ENCODE measurements around the gene ANKAR. TPM values are rescaled to one million over a fixed set of nuclear protein-coding genes. Genes with fewer than 3 reads are reported as not detected.
"Not testable (repeated sequence)": the region's sequence is repeated elsewhere in the genome, so short reads cannot be mapped to it uniquely, and the experiment has no call there.

ANKAR gene
- total RNA-seq, 1 experiment from 2014 or later, result 7.1 TPM

DNA sequence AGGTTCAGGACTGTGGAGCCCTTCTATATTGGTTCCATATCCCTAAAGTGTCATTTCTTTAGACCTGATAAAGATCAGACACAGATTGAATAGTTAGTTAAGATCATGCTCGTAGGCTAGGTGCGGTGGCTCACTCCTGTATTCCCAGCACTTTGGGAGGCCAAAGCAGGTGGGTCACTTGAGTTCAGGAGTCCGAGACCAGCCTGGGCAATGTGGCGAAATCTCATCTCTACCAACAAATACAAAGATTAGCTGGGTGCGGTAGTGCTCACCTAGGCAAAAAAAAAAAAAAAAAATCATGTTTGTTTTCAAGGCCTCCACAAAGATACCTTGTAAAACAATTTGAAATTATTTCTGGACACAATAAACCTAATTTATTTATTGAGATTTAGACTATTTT, 4.6 kb upstream of the ANKAR start:
- Histone ChIP-seq H3K4me1 (replicated peaks) (peaks cover 12% of the 10 kb centered on the region), H3K9me3 (replicated peaks) (no peaks in the 10 kb centered on the region), H3K4me3 (no peak overlapping the region), H3K27ac (no peak overlapping the region), H3K36me3 (peaks cover 61% of the 10 kb centered on the region), H3K27me3 (replicated peaks) (no peaks in the 10 kb centered on the region)
- no peak for DNase-seq (ENCODE audit: low read depth in 1 of 2, low spot score in 2 of 2)

DNA sequence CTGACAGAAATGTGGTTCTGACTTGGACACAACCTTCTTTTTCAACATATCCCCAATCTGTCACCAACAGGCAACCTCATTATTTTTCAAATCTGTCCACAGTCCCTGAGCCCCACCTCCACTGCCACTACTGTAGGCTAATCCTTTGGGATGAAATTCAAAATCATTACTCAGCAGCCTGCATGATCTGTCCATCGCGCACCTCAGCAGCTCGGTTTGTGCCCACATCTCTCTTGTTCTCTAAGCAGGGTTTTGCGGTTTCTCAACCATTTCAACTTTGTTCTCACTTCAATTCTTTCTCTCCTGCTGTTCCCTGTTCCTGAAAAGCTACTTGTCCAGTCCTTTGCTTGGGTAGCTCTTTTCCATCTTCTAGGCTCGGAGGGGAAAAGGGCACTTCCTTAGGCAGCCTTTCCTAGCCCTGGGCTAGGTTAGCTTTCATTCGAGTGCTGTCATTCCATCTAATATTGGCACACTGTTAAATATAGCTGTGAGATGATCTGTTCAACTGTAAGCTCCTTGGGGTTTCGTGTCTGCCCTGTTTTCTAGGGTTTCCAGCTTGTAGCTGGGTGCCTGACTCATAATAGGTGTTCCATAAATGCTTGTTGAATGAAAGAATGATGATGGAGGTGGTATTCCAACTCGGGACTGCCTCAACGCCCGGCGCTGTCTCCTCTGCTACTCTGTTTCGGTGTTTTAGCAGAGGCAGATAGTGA, 653 bp upstream of the ANKAR start:
- peaks cover 42% of the 10 kb centered on the region for H3K36me3 ChIP-seq
- DNase-seq (ENCODE audit: low read depth in 1 of 2, low spot score in 2 of 2), result no peak

DNA sequence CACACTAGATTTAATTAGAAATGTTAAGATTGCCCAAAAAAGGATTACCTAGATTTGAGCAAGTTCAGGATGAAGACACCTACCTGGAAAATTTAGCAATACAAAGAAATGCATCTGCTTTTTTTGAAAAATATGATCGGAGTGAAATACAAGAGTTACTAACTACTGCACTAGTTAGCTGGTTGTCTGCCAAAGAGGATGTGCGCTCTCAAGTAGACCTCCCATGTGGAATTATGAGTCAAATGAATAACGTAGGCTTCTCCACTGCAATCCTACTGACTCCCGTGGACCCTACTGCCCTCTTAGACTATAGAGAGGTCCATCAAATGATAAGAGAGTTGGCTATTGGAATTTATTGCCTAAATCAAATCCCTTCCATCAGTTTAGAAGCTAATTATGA, 2.0 kb downstream of the ANKAR start:
- no peaks in the 10 kb centered on the region for H3K27me3 ChIP-seq (replicated peaks)
- H3K4me3 ChIP-seq, result no peak overlapping the region
- H3K9me3 ChIP-seq (replicated peaks), result no peaks in the 10 kb centered on the region
- peaks cover 32% of the 10 kb centered on the region for H3K4me1 ChIP-seq (replicated peaks)
- peak overlapping the region; percentile 51; the same call in 1 of the 2 replicates for H3K27ac ChIP-seq
- H3K36me3 ChIP-seq, result peaks cover 28% of the 10 kb centered on the region
- DNase-seq (ENCODE audit: low read depth in 1 of 2, low spot score in 2 of 2), result peak; percentile 64 to 75

More for the DNA sequence above, 653 bp upstream of the ANKAR start:
- peak overlapping the region; percentile 47 for H3K4me3 ChIP-seq
- H3K4me1 ChIP-seq (replicated peaks), result peaks cover 32% of the 10 kb centered on the region
- peak overlapping the region; percentile 84 for H3K27ac ChIP-seq
- H3K9me3 ChIP-seq (replicated peaks), result no peaks in the 10 kb centered on the region
- no peaks in the 10 kb centered on the region for H3K27me3 ChIP-seq (replicated peaks)

DNA sequence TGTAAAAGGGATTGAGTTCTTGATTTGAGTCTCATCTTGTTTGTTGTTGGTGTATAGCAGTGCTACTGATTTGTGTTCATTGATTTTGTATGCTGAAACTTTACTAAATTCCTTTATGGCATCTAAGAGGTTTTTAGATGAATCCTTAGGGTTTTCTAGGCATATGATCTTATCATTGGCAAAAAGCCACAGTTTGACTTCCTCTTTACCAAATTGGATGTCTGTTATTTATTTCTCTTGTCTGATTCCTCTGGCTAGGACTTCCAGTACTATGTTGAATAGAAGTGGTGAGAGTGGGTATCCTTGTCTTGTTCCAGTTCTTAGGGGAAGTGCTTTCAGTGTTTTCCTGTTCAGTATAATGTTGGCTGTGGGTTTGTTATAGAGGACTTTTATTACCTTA, 4.8 kb downstream of the ANKAR start:
- Histone ChIP-seq H3K9me3 (replicated peaks) (no peaks in the 10 kb centered on the region), H3K27me3 (replicated peaks) (no peaks in the 10 kb centered on the region), H3K36me3 (peaks cover 22% of the 10 kb centered on the region), H3K4me3 (no peak overlapping the region), H3K4me1 (replicated peaks) (peaks cover 31% of the 10 kb centered on the region), H3K27ac (no peak overlapping the region)
- DNase-seq (ENCODE audit: low read depth in 1 of 2, low spot score in 2 of 2), result no peak

DNA sequence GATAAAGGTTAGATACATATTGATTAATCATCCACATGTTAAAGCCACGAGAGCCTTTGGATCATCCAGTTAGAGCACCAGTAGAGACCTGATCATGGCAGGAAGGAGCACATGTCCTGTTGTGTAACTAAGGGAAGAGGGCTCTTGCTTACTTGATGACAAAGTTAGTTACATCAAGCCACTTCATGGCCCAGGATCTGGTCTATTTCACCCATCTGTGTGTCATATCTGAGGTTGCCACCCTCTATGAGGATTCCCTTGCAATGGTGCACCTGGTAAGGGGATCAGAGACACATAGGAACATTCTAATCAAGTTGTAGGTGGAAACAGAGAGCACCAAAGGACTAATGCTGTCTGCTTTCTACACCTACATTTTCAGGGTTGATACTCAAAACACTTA, 6.7 kb downstream of the ANKAR start:
- Histone ChIP-seq H3K36me3 (peaks cover 20% of the 10 kb centered on the region), H3K4me3 (no peak overlapping the region), H3K27me3 (replicated peaks) (no peaks in the 10 kb centered on the region), H3K4me1 (replicated peaks) (peaks cover 20% of the 10 kb centered on the region), H3K27ac (no peak overlapping the region), H3K9me3 (replicated peaks) (no peaks in the 10 kb centered on the region)
- no peak for DNase-seq (ENCODE audit: low read depth in 1 of 2, low spot score in 2 of 2)

DNA sequence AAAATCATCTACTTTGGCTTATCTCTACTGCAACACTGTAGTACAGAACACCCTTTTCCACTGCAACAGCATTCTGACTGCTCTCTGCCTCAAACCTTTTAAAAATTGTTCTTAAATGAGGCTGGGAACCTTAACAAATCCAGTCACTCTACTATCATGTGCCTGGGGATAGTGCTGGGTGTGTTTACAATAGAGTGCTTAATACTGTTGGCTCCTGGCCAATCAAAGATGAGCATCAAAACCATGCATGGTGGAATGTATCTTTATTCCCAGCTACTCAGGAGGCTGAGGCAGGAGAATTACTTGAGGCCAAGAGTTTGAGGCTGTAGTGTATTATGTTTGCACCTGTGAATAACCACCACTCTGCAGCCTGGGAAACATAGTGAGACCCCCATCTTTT, 7.4 kb downstream of the ANKAR start:
- H3K27me3 ChIP-seq (replicated peaks), result no peaks in the 10 kb centered on the region
- no peak overlapping the region for H3K4me3 ChIP-seq
- peaks cover 13% of the 10 kb centered on the region for H3K4me1 ChIP-seq (replicated peaks)
- DNase-seq (ENCODE audit: low read depth in 1 of 2, low spot score in 2 of 2), result no peak
- H3K9me3 ChIP-seq (replicated peaks), result no peaks in the 10 kb centered on the region
- no peak overlapping the region for H3K27ac ChIP-seq
- H3K36me3 ChIP-seq, result peaks cover 16% of the 10 kb centered on the region

DNA sequence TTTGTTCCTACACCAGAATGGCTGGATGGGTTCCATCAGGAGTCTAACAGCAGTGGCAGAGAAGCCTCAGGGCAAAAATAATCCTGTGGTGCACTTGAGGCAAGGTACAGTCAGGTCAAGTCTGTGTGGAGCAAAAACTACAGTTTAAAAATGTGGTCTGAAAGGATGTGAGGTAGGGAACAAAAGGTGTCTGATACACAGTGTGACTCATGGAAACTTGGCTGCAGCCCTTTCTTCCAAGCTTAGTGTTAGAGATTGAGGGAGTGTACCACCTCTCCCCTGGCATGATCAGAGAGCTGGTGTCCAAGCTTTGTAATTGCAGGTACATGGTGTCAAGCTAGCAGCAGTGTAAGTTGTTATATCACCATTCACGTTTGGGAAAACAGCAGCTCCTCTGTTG, 8.9 kb downstream of the ANKAR start:
- no peak for DNase-seq (ENCODE audit: low read depth in 1 of 2, low spot score in 2 of 2)
- H3K4me1 ChIP-seq (replicated peaks), result peaks cover 13% of the 10 kb centered on the region

DNA sequence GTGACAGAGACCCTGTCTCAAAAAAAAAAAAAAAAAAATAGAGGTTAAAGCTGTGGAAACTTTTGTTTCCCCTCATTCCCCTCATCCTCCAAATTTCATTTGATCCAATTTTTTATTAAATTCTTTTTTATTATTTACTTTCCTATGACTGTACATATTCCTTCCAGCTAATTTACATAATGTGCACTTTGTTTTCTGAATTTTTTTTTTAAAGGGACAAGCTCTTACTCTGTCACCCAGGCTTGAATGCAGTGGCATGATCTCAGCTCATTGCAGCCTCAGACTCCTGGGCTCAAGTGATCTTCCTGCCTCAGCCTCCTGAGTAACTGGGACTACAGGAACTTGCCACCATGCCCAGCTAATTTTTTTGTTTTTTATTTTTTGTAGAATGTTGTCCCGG, 10.3 kb downstream of the ANKAR start:
- H3K27ac ChIP-seq, result no peak overlapping the region
- peaks cover 13% of the 10 kb centered on the region for H3K4me1 ChIP-seq (replicated peaks)
- no peaks in the 10 kb centered on the region for H3K9me3 ChIP-seq (replicated peaks)
- no peaks in the 10 kb centered on the region for H3K27me3 ChIP-seq (replicated peaks)
- no peak overlapping the region for H3K4me3 ChIP-seq
- no peak for DNase-seq (ENCODE audit: low read depth in 1 of 2, low spot score in 2 of 2)
- H3K36me3 ChIP-seq, result peaks cover 9% of the 10 kb centered on the region

More for the DNA sequence above, 8.9 kb downstream of the ANKAR start:
- no peak overlapping the region for H3K27ac ChIP-seq
- H3K4me3 ChIP-seq, result no peak overlapping the region
- peaks cover 11% of the 10 kb centered on the region for H3K36me3 ChIP-seq
- H3K9me3 ChIP-seq (replicated peaks), result no peaks in the 10 kb centered on the region
- no peaks in the 10 kb centered on the region for H3K27me3 ChIP-seq (replicated peaks)

DNA sequence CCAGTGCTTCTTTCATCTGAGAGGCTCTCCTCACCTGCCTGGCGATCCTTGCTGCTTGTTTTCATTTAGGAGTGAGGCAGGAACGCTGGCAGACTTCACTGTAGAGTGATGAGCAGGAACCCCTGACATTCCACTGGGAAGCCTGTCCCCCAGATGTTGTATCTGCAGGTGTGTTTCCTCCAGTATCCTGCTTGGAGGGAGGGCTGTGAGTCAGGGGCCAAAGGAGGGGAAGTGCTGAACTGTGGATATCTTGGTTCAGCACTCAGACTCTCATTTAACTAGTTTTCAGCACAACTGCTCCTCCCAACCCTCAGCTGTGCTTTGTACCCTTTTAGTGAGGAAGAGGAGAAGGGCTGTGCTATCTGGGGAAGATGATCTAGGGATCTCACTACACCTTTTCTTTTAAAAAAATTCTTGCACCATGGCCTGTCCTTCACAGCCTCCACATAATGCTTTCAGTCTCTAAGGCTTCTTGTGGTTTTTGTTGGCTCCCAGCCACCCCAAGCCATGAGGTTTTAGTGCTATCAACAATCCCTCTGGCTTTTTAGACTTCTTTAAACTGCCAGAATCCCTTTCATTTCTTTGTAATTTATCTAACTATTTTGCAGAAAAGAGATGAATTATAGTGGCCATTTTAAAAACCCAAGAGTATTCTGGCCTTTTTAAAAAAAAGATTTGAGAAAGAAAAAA, 11.2 kb downstream of the ANKAR start:
- peaks cover 9% of the 10 kb centered on the region for H3K36me3 ChIP-seq
- peaks cover 13% of the 10 kb centered on the region for H3K4me1 ChIP-seq (replicated peaks)
- DNase-seq (ENCODE audit: low read depth in 1 of 2, low spot score in 2 of 2), result peak; percentile 47 to 58
- H3K4me3 ChIP-seq, result no peak overlapping the region
- no peaks in the 10 kb centered on the region for H3K9me3 ChIP-seq (replicated peaks)
- H3K27me3 ChIP-seq (replicated peaks), result no peaks in the 10 kb centered on the region
- no peak overlapping the region for H3K27ac ChIP-seq

DNA sequence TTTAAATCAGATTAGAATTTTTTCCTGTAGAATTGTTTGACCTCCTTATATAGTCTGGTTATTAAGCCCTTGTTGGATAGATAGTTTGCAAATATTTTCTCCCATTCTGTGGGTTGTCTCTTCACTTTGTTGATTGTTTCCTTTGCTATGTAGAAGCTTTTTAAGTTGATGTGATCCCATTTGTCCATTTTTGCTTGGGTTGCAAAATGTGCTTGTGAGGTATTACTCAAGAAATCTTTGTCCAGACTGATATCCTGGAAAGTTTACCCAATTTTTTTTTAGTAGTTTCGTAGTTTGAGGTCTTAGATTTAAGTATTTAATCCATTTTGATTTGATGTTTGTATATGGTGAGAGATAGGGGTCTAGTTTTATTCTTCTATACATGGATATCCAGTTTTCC, 13.3 kb downstream of the ANKAR start:
- H3K27ac ChIP-seq; H3K27me3 ChIP-seq (replicated peaks); DNase-seq (ENCODE audit: low read depth in 1 of 2, low spot score in 2 of 2); H3K4me3 ChIP-seq; H3K36me3 ChIP-seq; H3K9me3 ChIP-seq (replicated peaks): not testable (repeated sequence)
- peaks cover 13% of the 10 kb centered on the region for H3K4me1 ChIP-seq (replicated peaks)

DNA sequence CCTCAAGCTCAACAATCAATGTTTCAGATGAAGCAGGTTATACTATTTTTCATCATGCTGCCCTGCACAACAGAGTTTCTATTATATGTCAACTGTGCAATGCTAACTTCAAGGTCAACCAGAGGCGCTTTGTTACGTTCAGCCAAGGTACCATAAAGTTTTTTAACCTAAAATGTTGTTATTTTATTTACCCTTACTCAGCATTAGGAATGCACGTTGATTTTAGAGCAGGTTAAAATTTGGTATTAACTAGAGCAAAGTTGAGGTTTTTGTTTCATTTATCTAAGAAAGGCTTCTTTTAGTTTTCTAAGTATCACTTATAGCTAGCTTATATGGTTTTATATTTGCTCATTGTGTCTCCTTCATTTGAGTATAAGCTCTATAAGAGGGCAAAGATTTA, 21.8 kb downstream of the ANKAR start:
- H3K4me3 ChIP-seq, result no peak overlapping the region
- no peaks in the 10 kb centered on the region for H3K9me3 ChIP-seq (replicated peaks)
- H3K36me3 ChIP-seq, result no peaks in the 10 kb centered on the region
- DNase-seq (ENCODE audit: low read depth in 1 of 2, low spot score in 2 of 2), result no peak
- no peaks in the 10 kb centered on the region for H3K4me1 ChIP-seq (replicated peaks)
- H3K27me3 ChIP-seq (replicated peaks), result no peaks in the 10 kb centered on the region
- H3K27ac ChIP-seq, result no peak overlapping the region

DNA sequence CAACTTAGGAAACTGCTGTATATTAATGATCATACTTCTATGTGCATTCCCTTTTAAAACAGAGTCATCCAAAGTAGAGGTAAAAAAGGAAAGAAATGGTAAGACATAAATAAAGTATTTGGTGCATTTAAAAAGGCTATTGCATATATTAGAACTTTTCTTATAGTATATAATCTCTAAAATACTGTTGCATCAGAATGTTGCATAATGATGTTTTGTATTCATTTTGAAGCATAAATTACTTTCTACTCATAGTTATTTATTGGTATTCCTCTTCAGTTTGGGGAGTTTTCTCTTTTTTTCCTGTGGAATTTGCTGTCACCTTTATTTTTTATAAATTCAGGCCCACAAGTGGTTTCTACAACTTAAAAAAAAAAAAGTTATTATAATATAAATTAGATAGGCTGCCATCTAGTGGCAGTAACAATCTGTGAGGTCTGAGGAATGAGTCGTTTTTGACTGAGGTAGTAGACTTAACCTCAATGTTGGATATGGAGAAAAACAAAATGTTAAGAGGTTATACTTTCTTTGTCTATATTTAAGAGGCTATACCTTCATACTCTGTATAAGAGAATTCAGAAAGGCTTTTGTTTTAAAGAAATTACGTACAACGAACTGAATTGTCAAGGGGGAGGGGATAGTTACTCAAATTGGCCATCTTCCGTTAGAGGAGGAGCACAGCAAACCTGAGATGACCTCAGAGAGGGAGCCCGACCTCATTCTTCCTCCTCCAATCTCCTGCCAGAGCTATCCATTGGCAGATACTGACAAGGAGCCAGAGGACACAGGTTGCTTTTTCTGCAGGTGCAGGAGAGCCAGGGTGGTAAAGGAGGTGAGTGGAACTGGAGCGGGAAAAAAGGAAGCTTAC, 23.8 kb downstream of the ANKAR start:
- H3K4me3 ChIP-seq, result no peak overlapping the region
- H3K36me3 ChIP-seq, result no peaks in the 10 kb centered on the region
- H3K9me3 ChIP-seq (replicated peaks), result no peaks in the 10 kb centered on the region
- H3K27ac ChIP-seq, result no peak overlapping the region
- peak in 1 of 2 experiments; percentile 28 for DNase-seq (ENCODE audit: low read depth in 1 of 2, low spot score in 2 of 2)
- H3K27me3 ChIP-seq (replicated peaks), result no peaks in the 10 kb centered on the region
- no peaks in the 10 kb centered on the region for H3K4me1 ChIP-seq (replicated peaks)

DNA sequence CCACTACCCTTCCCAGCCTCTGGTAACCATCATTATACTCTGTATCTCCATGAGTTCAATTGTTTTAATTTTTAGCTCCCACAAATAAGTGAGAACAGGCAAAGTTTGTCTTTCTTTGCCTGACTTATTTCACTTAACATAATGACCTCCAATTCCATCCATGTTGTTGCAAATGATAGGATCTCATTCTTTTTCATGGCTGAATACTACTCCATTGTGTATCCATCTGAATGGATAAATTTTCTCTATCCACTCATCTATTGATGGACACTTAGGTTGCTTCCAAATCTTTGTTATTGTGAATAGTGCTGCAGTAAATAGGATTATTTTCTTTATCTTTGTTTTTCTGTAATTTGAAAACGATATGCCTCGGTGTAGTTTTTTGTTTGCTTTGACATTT, 26.2 kb downstream of the ANKAR start:
- Histone ChIP-seq H3K27ac (no peak overlapping the region), H3K36me3 (0 out of 2 replicates have a peak, but pooled peaks cover 3% of the 10 kb centered on the region), H3K27me3 (replicated peaks) (no peaks in the 10 kb centered on the region), H3K4me3 (no peak overlapping the region), H3K4me1 (replicated peaks) (no peaks in the 10 kb centered on the region), H3K9me3 (replicated peaks) (no peaks in the 10 kb centered on the region)
- DNase-seq (ENCODE audit: low read depth in 1 of 2, low spot score in 2 of 2), result no peak

DNA sequence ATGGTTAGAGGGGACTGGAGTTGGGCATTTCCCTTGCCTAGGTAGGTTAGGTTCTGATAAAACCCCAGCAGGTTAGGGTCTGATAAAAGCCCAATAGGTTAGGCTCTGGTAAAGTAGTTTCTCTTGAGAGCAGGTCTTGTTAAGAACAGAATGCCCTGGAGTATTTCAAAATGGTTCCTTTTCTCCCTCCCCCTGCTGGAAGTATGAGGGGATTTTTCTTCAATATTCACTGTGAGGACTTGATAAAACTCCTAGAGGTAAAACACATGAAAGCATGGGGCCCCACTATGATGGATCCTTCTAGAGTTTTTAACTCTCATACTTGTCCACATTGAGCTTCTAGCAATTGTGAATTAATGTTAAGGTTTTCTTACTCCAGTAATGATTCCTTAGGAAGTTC, 27.6 kb downstream of the ANKAR start:
- no peaks in the 10 kb centered on the region for H3K4me1 ChIP-seq (replicated peaks)
- 0 out of 2 replicates have a peak, but pooled peaks cover 3% of the 10 kb centered on the region for H3K36me3 ChIP-seq
- DNase-seq (ENCODE audit: low read depth in 1 of 2, low spot score in 2 of 2), result no peak
- no peaks in the 10 kb centered on the region for H3K27me3 ChIP-seq (replicated peaks)
- no peak overlapping the region for H3K27ac ChIP-seq
- H3K9me3 ChIP-seq (replicated peaks), result no peaks in the 10 kb centered on the region
- H3K4me3 ChIP-seq, result no peak overlapping the region

Measured in SJSA1 (cell line).